A673 (cell line): ENCODE data around the gene ISCU. TPM values are rescaled to one million over a fixed set of nuclear protein-coding genes. Genes with fewer than 3 reads are reported as not detected.
A peak's percentile ranks its signal among the peaks of the same experiment; 100 is the strongest.

Source experiments
- BruUV-seq: library from RNA; stranded (reverse); fragments of 400-500 nt; replicated peaks from 2 replicates; lab custom pipeline; 2021; lab: Mats Ljungman, UMichigan
- CTCF ChIA-PET: fragments of 300-600 bp; sonication (Branson Sonifier 250); formaldehyde crosslinking; loops from one replicate; lab custom pipeline; 2022; ENCODE audit warnings: antibody characterized with exemption; lab: Charles Lee
- POLR2A ChIA-PET: fragments of 300-600 bp; sonication (Branson Sonifier 250); formaldehyde crosslinking; loops from one replicate; lab custom pipeline; 2022; ENCODE audit warnings: antibody characterized with exemption; ENCODE audit not compliant: low non-redundant PET; lab: Charles Lee
- DNase-seq: peaks from one replicate; pipeline ENCODE4 v3.0.0-alpha.2; 2015; ENCODE audit warnings: low spot score
- H3K27ac ChIP-seq: fragments of 200-600 bp; sonication (generic); 2 replicates; pipeline ENCODE4 v1.5.1; 2016; ENCODE audit warnings: mixed run types, low read depth, mild to moderate bottlenecking, mixed read lengths, antibody characterized with exemption, low read length; ENCODE audit not compliant: poor library complexity, severe bottlenecking
- H3K27me3 ChIP-seq: fragments of 200-600 bp; sonication (generic); replicated peaks from 2 replicates; pipeline ENCODE4 v1.6.1; 2017; ENCODE audit warnings: mixed run types, low read depth, mild to moderate bottlenecking, mixed read lengths, antibody characterized with exemption, low read length; ENCODE audit not compliant: insufficient read depth, poor library complexity
- H3K36me3 ChIP-seq: fragments of 200-600 bp; sonication (generic); 2 replicates; pipeline ENCODE4 v1.6.1; 2016; ENCODE audit warnings: mixed run types, mild to moderate bottlenecking, mixed read lengths, antibody characterized with exemption, low read length; ENCODE audit not compliant: insufficient read depth, poor library complexity, severe bottlenecking
- H3K4me1 ChIP-seq: fragments of 200-600 bp; sonication (generic); 2 replicates; pipeline ENCODE4 v1.6.1; 2017; ENCODE audit warnings: mixed run types, mild to moderate bottlenecking, mixed read lengths, antibody characterized with exemption, low read length; ENCODE audit not compliant: insufficient read depth, poor library complexity, severe bottlenecking
- H3K4me3 ChIP-seq: fragments of 200-600 bp; sonication (generic); 2 replicates; pipeline ENCODE4 v1.5.1; 2016; ENCODE audit warnings: low read depth, mixed run types, mild to moderate bottlenecking, mixed read lengths, low read length; ENCODE audit not compliant: poor library complexity, severe bottlenecking
- H3K9me3 ChIP-seq: fragments of 200-600 bp; sonication (generic); 2 replicates; pipeline ENCODE4 v1.6.1; 2016; ENCODE audit warnings: mixed run types, low read depth, mild to moderate bottlenecking, mixed read lengths, antibody characterized with exemption, low read length; ENCODE audit not compliant: poor library complexity, severe bottlenecking
- EZH2 ChIP-seq: fragments of 200-600 bp; sonication (generic); IDR thresholded peaks from 2 replicates; pipeline ENCODE4 v1.6.1; 2017; ENCODE audit warnings: borderline replicate concordance, low read depth, mild to moderate bottlenecking, mixed read lengths, antibody characterized with exemption, low read length; ENCODE audit not compliant: poor library complexity, severe bottlenecking
- intact Hi-C: fragments of 100-400 bp; cut with micrococcal nuclease; formaldehyde crosslinking; loops from one replicate; pipeline ENCODE4 v1.10.0; 2022; ENCODE audit not compliant: unreplicated experiment
- total RNA-seq: library from RNA; stranded (reverse); gene quantifications from 2 replicates; pipeline ENCODE4 v1.2.3, GENCODE V29; 2021
- TF ChIP-seq, protein P1 (sequence below): fragments of 300-800, 200-600 bp; sonication (generic); conservative IDR thresholded peaks from 2 replicates; pipeline ENCODE4 v1.5.1; 2017; ENCODE audit warnings: low read depth, mild to moderate bottlenecking, antibody characterized with exemption, low read length, moderate library complexity, mixed read lengths

Gene ISCU
- total RNA-seq, 1 experiment from 2014 or later = 73.4 TPM

- Histone ChIP-seq H3K9me3 (no peaks in the 10 kb centered on the region), H3K27ac (no peak overlapping the region), H3K27me3 (no peaks in the 10 kb centered on the region), H3K4me1 (peaks cover 8% of the 10 kb centered on the region), H3K36me3 (no peaks in the 10 kb centered on the region), H3K4me3 (no peak overlapping the region)
- CTCF ChIA-PET = no interaction called here
- no peak for DNase-seq
- no TSS peak for BruUV-seq
- TF ChIP-seq, protein P1, sequence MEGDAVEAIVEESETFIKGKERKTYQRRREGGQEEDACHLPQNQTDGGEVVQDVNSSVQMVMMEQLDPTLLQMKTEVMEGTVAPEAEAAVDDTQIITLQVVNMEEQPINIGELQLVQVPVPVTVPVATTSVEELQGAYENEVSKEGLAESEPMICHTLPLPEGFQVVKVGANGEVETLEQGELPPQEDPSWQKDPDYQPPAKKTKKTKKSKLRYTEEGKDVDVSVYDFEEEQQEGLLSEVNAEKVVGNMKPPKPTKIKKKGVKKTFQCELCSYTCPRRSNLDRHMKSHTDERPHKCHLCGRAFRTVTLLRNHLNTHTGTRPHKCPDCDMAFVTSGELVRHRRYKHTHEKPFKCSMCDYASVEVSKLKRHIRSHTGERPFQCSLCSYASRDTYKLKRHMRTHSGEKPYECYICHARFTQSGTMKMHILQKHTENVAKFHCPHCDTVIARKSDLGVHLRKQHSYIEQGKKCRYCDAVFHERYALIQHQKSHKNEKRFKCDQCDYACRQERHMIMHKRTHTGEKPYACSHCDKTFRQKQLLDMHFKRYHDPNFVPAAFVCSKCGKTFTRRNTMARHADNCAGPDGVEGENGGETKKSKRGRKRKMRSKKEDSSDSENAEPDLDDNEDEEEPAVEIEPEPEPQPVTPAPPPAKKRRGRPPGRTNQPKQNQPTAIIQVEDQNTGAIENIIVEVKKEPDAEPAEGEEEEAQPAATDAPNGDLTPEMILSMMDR = no peak
- TF ChIP-seq EZH2 = no peak
- intact Hi-C loops = loop anchor here (5.0 kb wide), 1 partner anchor 99 kb away; the partner anchor contains the start of gene FICD
- POLR2A ChIA-PET = no interaction called here
Observed at GRCh38 chr12:108615918-108616317, 53.5 kb downstream of the ISCU start.

GRCh38 chr12:108616359-108616758 lies 54.0 kb downstream of the ISCU start:
- Histone ChIP-seq H3K27ac (no peak overlapping the region), H3K4me1 (peaks cover 8% of the 10 kb centered on the region), H3K9me3 (no peaks in the 10 kb centered on the region), H3K4me3 (no peak overlapping the region), H3K27me3 (no peaks in the 10 kb centered on the region), H3K36me3 (no peaks in the 10 kb centered on the region)
- TF ChIP-seq, protein P1 = no peak
- TF ChIP-seq EZH2 = no peak
- ChIA-PET CTCF (interaction anchor here (0.8 kb wide), 1 partner anchor 334 kb away, joined by 3 read pairs; no protein-coding TSS in a partner anchor), POLR2A (no interaction called here)
- no TSS peak for BruUV-seq
- DNase-seq = no peak
- intact Hi-C loops = loop anchor here (5.0 kb wide), 1 partner anchor 99 kb away; the partner anchor contains the start of gene FICD

DNA sequence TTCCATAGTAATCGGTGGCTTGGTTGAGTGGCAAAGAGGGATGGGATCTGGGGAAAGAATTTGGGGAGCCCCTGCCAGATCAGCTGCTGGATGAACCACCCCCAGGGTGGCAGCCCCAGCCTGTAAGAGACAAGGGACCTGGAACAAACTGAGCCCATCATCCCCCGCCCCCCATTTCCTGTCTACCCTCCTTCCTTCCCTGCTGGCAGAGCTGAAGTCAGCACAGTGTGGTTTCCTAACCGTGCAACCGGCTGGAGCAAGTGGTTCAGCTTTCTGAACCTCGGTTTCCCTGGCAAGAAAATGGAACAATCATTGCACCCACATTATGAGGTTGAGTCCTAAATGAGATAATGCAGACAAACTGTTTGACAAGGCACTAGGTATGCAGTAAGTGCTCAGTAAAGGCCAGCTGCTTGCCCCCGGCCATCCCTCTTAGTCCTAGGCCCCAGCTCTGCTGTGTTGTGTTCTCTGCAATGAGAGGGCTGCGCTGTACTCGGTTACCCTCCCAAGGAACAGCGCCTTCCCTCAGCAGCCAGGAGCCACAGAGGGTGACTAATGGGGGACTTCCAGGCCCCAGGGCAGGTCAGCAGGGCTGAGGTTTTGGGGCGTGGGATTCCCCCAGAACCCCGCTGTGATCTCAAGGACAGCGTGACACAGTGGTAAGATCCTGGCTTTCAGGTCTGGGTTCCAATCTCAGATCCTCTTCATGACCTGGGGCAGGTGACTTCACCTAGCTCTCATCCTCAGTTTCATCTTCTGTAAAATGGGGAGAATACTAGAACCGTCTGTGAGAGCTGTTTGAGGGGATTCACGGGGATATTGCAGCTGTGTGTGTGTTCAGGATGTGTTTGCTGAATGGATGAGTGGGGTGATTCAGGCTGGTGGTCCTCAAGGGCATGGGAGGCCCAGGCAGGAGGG lies 54.8 kb downstream of the ISCU start:
- POLR2A ChIA-PET = interaction anchor here (0.5 kb wide), 1 partner anchor 43 kb away, joined by 15 read pairs; no protein-coding TSS in a partner anchor
- no TSS peak for BruUV-seq
- intact Hi-C loops = loop anchor here (5.0 kb wide), 1 partner anchor 100 kb away; the partner anchor contains the start of gene FICD

More for the DNA sequence above, 54.8 kb downstream of the ISCU start:
- Histone ChIP-seq H3K9me3 (no peaks in the 10 kb centered on the region), H3K4me3 (no peak overlapping the region), H3K36me3 (no peaks in the 10 kb centered on the region), H3K27me3 (no peaks in the 10 kb centered on the region), H3K27ac (no peak overlapping the region), H3K4me1 (peaks cover 8% of the 10 kb centered on the region)
- DNase-seq = peak; percentile 59
- CTCF ChIA-PET = interaction anchor here (0.8 kb wide), 1 partner anchor 334 kb away, joined by 3 read pairs; no protein-coding TSS in a partner anchor
- TF ChIP-seq, protein P1 = no peak
- no peak for TF ChIP-seq EZH2
